KMS-11 (cell line): ENCODE results near the gene VCL.

Experiments used
- H2AFZ ChIP-seq: fragments of 200-600 bp; sonication (generic); 2 replicates; pipeline ENCODE4 v1.6.1; 2016; ENCODE audit warnings: antibody characterized with exemption, mixed run types, low read depth
- H3K27ac ChIP-seq: fragments of 200-600 bp; sonication (generic); 2 replicates; pipeline ENCODE4 v1.6.1; 2016; ENCODE audit warnings: mild to moderate bottlenecking, mixed run types
- H3K27me3 ChIP-seq: fragments of 200-600 bp; sonication (generic); 2 replicates; pipeline ENCODE4 v1.6.1; 2017; ENCODE audit warnings: mild to moderate bottlenecking, low read depth, mixed run types, moderate library complexity; ENCODE audit not compliant: insufficient read depth
- H3K36me3 ChIP-seq: fragments of 200-600 bp; sonication (generic); 2 replicates; pipeline ENCODE4 v1.6.1; 2017; ENCODE audit warnings: mild to moderate bottlenecking, mixed run types; ENCODE audit not compliant: insufficient read depth
- H3K4me1 ChIP-seq: fragments of 200-600 bp; sonication (generic); 2 replicates; pipeline ENCODE4 v1.6.1; 2016; ENCODE audit warnings: mild to moderate bottlenecking, low read depth, mixed run types; ENCODE audit not compliant: poor library complexity, severe bottlenecking
- H3K4me2 ChIP-seq: fragments of 200-600 bp; sonication (generic); 2 replicates; pipeline ENCODE4 v1.7.0; 2016; ENCODE audit warnings: mild to moderate bottlenecking, mixed run types
- H3K4me3 ChIP-seq: fragments of 200-600 bp; sonication (generic); IDR thresholded peaks from 2 replicates; pipeline ENCODE4 v1.6.1; 2017; ENCODE audit warnings: low read depth, low read length, mixed read lengths; ENCODE audit not compliant: insufficient read depth
- H3K79me2 ChIP-seq: fragments of 200-600 bp; sonication (generic); 2 replicates; pipeline ENCODE4 v1.6.1; 2016; ENCODE audit warnings: low read depth, mixed run types; ENCODE audit not compliant: insufficient read depth
- H3K9ac ChIP-seq: fragments of 200-600 bp; sonication (generic); 2 replicates; pipeline ENCODE4 v1.6.1; 2016; ENCODE audit warnings: mild to moderate bottlenecking, mixed run types
- H4K20me1 ChIP-seq: fragments of 200-600 bp; sonication (generic); 2 replicates; pipeline ENCODE4 v1.6.1; 2016; ENCODE audit warnings: mild to moderate bottlenecking, mixed run types; ENCODE audit not compliant: insufficient read depth
- TF ChIP-seq, protein P1 (sequence below): fragments of 200-600 bp; sonication (generic); conservative IDR thresholded peaks from 2 replicates; pipeline ENCODE4 v1.6.1; 2017; ENCODE audit warnings: low read depth, mild to moderate bottlenecking, antibody characterized with exemption, low read length, moderate library complexity, mixed read lengths

The VCL gene

DNA sequence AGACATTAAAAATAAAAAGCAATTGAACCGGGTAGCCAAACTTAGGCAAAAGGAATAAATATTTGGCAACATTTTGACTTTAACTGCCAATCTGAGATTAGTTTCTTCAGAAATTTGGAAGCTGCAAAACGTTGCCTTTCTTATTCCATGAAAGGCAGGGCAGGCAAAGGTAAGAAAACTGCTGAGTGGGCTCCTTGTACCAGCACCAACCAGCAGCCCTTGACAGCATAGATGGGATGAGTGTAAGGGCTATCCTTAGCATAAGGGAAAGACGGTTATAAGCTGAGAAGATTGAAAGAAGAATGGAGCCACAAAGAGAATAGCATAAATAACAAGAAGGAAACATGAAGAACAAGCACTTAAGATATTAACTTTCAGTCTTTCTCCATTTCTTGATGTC, 124.1 kb downstream of the VCL start:
- Histone ChIP-seq H3K4me2 (no peak overlapping the region), H3K4me3 (no peak overlapping the region), H3K27me3 (no peaks in the 10 kb centered on the region), H2AFZ (no peak overlapping the region), H3K36me3 (peaks cover 14% of the 10 kb centered on the region; the same call in 1 of the 2 replicates), H3K79me2 (no peaks in the 10 kb centered on the region), H3K27ac (no peak overlapping the region), H3K4me1 (peaks cover 25% of the 10 kb centered on the region), H4K20me1 (no peaks in the 10 kb centered on the region), H3K9ac (no peak overlapping the region)
- TF ChIP-seq, protein P1, sequence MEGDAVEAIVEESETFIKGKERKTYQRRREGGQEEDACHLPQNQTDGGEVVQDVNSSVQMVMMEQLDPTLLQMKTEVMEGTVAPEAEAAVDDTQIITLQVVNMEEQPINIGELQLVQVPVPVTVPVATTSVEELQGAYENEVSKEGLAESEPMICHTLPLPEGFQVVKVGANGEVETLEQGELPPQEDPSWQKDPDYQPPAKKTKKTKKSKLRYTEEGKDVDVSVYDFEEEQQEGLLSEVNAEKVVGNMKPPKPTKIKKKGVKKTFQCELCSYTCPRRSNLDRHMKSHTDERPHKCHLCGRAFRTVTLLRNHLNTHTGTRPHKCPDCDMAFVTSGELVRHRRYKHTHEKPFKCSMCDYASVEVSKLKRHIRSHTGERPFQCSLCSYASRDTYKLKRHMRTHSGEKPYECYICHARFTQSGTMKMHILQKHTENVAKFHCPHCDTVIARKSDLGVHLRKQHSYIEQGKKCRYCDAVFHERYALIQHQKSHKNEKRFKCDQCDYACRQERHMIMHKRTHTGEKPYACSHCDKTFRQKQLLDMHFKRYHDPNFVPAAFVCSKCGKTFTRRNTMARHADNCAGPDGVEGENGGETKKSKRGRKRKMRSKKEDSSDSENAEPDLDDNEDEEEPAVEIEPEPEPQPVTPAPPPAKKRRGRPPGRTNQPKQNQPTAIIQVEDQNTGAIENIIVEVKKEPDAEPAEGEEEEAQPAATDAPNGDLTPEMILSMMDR = no peak

DNA sequence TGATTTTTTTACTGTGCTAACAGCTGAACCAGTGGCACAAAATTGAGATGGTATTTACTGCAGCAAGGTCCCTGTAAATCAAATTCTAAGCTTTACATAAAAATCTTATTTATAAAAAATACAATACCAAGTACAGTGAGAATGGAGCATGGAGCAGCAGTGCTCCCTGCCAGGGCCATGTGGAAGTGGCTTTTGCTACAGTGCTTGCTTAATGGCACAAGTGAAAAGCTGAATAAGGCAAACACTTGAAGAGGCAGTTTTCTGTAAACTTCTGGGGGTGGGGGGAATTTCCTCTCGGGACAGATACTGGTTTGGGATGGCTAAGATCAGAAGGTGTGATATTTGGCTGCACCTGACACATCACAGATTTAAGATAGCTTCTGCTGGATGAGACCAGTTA, 125.2 kb downstream of the VCL start:
- H3K27me3 ChIP-seq = no peaks in the 10 kb centered on the region
- no peak overlapping the region for H3K4me3 ChIP-seq
- H3K9ac ChIP-seq = no peak overlapping the region
- no peak overlapping the region for H2AFZ ChIP-seq
- H3K27ac ChIP-seq = no peak overlapping the region
- H3K79me2 ChIP-seq = no peaks in the 10 kb centered on the region
- H3K4me1 ChIP-seq = peaks cover 15% of the 10 kb centered on the region
- no peaks in the 10 kb centered on the region for H4K20me1 ChIP-seq
- H3K36me3 ChIP-seq = peaks cover 14% of the 10 kb centered on the region; the same call in 1 of the 2 replicates
- TF ChIP-seq, protein P1 = no peak
- H3K4me2 ChIP-seq = no peak overlapping the region

DNA sequence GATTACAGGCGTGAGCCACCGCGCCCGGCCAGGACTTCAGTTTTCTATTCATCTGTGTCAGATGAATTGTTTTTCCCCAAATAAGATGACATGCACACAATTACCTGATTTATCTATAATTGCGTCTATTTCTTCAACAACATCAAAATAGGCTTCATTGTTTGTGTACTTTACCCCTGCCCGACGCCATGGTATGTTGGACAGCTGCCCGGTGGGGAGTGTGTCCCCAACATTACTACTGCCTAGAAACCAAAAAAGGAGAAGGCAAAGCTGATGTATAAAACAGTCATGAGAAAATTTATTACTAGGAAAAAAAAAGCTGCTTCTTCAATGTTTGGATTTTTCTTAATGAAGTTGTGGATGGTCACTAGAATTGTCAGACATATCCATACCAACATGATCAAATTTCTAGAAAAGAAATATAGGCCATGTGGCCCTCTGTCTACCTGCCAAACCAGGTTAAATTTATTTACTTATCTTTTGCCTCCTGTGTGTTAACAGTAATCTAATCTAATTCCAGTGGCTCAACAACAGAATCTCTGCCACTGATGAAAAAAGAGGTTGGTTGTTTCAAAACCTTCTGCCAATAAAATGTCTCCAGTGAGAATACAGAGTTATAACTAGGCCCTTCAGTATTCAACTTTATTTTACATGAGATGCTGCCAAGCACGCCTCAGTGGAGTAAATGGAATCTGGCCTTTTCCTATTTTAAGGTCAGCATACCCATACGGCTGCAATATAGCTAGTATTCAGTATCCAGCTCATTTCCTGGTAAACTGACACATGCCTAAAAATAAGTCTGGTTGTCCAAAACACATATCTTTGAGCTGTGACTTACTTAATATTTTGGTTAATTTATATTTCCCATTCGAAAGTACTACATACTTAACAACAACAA, 136.3 kb downstream of the VCL start:
- Histone ChIP-seq H3K4me2 (no peak overlapping the region), H3K27me3 (no peaks in the 10 kb centered on the region), H3K4me1 (no peaks in the 10 kb centered on the region), H3K4me3 (no peak overlapping the region), H3K36me3 (peaks cover 11% of the 10 kb centered on the region; the same call in 1 of the 2 replicates), H3K27ac (no peak overlapping the region), H2AFZ (no peak overlapping the region), H3K79me2 (no peaks in the 10 kb centered on the region), H3K9ac (no peak overlapping the region), H4K20me1 (no peaks in the 10 kb centered on the region)
- TF ChIP-seq, protein P1 = no peak

DNA sequence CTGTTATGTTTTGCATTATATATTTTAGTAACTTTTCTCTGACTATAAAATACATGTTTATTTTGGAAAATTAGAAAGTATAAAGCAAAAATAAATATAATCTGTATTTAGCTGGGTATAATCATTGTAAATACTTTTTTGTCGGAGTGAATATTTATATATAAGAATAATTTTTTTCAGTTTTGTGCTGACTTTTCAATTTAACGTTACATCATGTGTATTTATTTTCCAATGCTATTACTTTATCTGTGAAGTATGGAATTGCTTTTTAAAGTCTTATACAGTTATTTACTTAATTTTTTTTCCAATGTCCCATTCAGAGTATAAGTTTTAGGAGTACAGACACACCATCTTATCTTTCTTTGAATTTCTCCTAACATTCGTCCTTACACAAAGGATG, 137.5 kb downstream of the VCL start:
- no peak overlapping the region for H3K4me2 ChIP-seq
- no peaks in the 10 kb centered on the region for H3K27me3 ChIP-seq
- peaks cover under 1% of the 10 kb centered on the region; the same call in 1 of the 2 replicates for H3K79me2 ChIP-seq
- peaks cover 11% of the 10 kb centered on the region; the same call in 1 of the 2 replicates for H3K36me3 ChIP-seq
- no peak overlapping the region for H2AFZ ChIP-seq
- TF ChIP-seq, protein P1 = no peak
- H3K27ac ChIP-seq = no peak overlapping the region
- H4K20me1 ChIP-seq = no peaks in the 10 kb centered on the region
- H3K4me3 ChIP-seq = no peak overlapping the region
- H3K9ac ChIP-seq = no peak overlapping the region
- no peaks in the 10 kb centered on the region for H3K4me1 ChIP-seq
